GM19023 (cell line): ENCODE data around the gene COBL.

ENCODE experiments used
- ATAC-seq: cut with Tn5 transposase; IDR thresholded peaks from one replicate; pipeline ENCODE4 v1.9.1; 2021; ENCODE audit warnings: mild to moderate bottlenecking, moderate library complexity; ENCODE audit not compliant: unreplicated experiment

The COBL gene

GRCh38 chr7:51126813-51127617 lies 189.6 kb downstream of the COBL start:
- no peak for ATAC-seq

DNA sequence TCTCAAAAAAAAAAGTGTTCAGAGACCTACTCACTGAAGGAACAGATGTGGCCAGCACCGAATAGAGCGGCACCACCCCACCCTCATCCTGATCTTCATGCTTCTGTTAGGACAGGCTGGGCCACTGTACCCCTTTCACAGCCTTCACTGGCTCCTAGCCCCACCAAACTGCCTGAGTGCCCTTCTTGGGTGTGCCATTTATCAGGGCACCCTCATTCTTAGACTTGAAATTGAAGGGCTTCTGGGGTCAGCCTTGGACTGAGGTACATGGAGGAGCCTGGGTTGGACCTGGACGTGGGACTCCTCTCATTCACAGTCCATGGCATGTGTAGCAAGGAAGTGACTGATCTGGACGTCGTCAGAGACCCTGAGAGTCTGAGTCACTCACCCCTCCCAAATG lies 190.3 kb downstream of the COBL start:
- no peak for ATAC-seq

GRCh38 chr7:51124321-51124720 lies 192.3 kb downstream of the COBL start:
- ATAC-seq, result no peak

GRCh38 chr7:51123322-51124019 lies 193.1 kb downstream of the COBL start:
- ATAC-seq, result no peak

GRCh38 chr7:51121931-51122425 lies 194.6 kb downstream of the COBL start:
- ATAC-seq, result no peak

DNA sequence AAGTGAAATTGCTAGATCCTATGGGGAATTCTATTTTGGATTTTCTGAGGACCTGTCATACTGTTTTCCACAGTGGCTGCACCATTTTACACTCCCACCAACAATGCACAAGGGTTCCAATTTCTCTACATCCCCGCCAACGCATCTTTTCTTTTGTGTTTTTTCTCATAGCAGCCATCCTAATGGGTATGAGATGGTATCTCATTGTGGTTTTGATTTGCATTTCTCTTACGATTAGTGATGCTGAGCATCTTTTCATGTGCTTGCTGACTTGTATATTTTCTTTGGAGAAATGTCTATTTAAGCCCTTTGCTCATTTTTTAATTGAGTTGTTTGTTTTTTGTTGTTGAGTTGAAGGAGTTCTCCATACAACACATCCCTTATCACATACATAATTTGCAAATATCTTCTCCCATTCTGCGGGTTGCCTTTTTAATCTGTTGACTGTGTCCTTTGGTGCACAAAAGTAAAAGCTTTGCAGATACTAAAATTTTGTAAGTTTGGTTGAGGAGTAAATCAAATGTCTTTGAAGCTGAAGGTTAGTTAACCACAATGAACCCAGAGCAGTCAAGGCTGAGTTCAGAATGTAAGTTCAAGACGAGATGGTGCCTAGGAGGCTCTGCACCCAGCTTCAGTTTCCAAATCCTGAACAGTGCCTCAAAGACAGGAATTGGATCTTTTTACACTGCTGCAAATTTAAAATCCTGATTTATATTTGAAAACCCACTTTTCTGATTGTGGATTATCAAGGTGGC lies 195.4 kb downstream of the COBL start:
- no peak for ATAC-seq

DNA sequence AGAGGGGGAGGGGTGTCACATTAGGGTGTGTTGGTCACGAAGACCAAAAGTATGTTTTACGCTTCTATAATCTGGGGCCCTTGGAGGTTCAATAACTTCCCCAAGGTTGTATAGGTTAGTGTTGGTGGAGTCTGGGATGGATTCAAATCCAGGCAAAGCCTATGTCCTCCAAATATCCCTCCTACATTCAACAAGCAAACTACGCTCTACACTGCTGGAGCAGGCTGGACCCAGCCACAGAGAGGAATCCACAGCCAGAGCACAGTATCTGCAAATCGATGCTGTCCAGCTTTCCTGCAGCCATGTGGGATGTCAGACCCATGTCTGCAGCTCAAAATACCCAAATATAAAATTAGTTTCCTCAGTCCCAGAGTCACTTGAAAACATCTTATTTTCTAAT lies 198.0 kb downstream of the COBL start:
- no peak for ATAC-seq

DNA sequence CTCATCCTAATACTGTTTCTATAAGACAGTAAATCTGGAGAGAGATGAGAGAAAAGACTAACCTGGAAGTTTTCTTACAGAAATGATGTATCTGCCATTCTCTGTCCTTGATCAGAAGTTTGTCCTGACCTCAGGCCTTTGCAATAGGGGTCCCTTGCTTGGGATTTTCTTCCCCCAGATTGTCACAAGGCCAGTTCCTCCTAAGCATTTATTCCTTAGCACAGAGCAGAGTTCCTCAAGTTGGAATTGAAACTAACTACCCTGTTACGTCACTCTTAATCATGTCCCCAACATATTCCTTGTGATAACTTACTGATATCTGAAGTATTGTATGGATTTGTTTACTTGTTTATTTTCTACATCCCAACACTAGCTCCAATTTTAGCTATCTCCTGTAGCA lies 202.1 kb downstream of the COBL start:
- no peak for ATAC-seq

DNA sequence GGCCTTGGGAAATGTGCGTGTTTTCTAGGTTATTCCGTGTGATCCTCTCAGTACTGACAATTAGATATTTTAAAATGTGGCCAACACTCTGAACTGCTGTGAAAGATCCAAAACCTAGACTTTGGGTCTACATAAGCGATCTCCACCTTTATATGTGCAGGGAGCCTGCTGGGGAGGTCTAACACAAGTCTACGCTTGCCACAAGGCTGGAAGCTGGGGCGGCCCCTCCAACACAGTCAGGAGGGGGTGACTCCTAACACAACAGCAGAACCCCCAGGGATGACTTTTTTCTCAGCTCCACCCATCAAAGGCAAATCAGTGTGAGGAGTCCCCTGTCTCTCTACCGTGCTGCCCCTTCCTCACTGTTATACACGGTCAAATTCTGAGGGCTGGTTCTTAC lies 202.6 kb downstream of the COBL start:
- ATAC-seq, result no peak

DNA sequence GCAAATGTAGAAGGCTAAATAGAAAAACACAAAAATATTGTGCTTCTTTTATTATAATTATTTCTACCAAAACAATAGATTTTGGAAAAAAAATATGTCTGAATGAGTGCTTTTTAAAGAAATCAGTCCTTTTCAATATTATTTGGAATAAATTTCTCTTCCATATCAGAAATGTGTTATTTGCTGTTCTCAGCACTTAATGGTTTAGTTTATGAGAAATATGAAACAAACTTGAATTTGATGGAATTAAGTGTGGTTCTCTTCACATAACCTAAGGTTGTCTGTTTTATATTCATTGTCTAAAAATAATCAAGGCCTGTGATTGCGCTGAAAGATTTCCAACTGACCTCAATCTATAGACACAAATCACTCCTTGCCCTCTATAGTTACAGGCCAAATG lies 203.0 kb downstream of the COBL start:
- no peak for ATAC-seq

GRCh38 chr7:51111241-51111940 lies 205.2 kb downstream of the COBL start:
- ATAC-seq, result no peak

DNA sequence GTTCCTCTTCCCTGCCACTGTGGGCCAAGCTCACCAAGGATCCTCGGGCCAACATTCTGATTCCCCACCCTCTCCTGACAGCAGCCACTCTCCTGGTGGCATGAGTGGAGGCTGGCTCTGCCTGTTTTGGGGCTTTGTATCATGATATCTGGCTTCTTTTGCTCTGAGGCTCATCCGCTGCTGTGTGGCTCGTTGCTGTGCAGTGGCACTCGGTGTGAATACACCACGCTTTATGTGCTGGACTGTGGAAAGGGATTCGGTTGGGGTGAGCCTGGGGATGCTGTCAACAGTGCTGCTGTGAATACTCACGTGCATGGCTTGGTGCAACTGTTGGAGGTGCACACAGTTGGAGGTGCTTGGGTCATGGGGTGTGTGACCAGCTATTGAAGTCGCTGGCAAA lies 208.5 kb downstream of the COBL start:
- no peak for ATAC-seq

DNA sequence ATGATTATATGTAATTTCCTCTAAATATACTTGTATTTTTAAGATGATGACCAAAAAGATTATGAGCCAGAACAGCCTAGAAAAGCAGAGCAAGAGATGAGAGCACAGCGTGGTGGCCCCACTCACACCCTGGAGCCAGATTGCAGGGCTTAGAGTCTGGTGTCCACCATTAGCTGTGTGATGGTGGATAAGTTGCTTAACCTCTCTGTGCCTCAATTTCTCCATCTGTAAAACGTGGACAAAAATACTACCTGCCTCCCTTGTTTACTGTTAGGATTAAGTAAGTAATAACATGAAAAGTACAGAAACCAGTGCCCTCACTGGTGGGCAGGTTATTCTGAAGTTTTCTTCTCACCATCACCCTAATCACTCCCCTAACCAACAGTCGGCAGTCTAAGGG lies 212.3 kb downstream of the COBL start:
- no peak for ATAC-seq

GRCh38 chr7:51103718-51104117 lies 212.9 kb downstream of the COBL start:
- no peak for ATAC-seq

DNA sequence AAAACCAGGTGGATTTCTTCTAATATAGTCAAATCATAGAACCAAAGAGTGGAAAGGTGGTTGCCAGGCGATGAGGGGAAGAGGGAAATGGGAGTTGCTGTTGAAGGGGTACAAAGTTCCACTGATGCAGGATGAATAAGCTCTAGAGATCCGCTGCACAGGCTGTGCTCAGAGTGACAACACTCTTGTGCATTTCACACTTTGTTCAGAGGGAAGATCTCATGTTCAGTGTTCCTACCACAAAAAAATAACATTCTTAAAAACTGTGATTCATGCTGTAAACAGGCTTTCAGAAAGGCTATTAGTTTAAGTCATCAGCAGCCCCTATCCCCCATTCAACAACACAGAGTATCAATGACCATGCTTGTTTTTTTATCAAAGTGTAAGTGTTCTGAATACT lies 213.8 kb downstream of the COBL start:
- ATAC-seq, result no peak

DNA sequence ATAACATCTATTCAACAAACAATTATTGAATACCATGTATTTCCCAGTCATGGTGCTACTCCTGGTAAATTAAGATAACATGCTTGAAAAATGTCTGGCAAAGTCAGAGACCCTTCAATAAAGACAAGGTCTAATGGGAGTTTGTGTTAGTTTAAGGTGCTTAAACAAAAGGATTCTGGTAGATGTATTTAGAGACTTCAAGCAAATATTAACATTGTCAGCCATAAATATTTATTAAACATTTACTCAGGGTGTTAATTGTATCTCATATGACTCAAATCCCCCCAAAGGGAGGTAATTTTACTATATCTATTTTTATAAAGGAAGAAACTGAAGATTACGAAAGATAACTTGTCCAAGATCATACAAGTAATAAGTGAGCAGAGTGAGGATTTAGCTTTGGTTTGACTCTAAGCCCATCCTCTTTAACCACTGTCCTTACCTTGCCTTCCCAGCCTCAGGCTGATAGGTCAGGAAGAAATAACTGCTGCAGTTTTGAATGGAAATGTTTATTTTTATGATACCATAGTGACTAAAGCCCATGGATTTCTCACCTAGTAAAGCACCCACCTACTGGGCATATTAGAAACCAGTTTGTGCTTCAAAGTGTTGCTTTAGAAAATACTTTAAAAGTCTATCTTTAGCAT lies 215.4 kb downstream of the COBL start:
- ATAC-seq, result no peak

GRCh38 chr7:51090411-51090810 lies 226.2 kb downstream of the COBL start:
- no peak for ATAC-seq

DNA sequence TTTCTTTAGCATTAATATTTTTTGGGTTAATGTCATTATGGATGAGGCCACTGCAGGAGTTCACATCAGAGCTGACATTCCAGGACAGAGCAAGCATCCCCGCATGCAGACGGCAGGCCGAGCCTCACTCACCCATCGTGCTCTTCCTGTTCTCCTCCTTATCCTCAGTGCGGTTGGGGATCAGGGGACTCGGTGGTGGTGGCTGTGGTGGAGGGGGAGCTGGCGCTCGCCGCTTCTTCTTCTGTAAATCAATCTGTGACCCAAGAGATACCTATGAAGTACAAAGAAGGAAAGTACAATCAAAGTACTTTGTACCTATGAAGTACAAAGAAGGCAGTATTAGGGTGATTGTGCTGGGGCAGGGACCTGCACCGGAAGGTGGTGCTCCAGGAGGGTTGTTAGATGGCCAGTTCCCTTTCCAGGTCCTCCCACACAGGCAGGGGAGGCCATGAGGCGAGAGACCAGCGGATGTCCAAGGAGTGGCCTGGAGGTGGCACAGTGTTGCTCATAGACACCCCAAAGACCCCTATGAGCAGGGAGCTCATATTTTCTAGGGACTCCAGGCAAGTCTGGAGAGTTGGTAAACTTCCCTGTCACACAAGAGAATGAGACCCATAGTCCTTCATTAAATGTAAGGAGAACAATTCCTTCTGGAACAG lies 231.4 kb downstream of the COBL start:
- ATAC-seq, result no peak

GRCh38 chr7:51084121-51084520 lies 232.5 kb downstream of the COBL start:
- no peak for ATAC-seq

- no peak for ATAC-seq
These were observed 233.6 kb downstream of the COBL start for GRCh38 chr7:51082940-51083533.
